Subcutaneous abdominal adipose tissue (tissue), 5 donors: ENCODE results near the gene MAS1L.

Source experiments
- H3K27ac ChIP-seq: one replicate; pipeline ENCODE4 v1.7.0; 2013; ENCODE audit warnings: low read depth, mild to moderate bottlenecking, inconsistent platforms, low read length, moderate library complexity
- H3K27me3 ChIP-seq, 5 donors: one replicate each; pipeline ENCODE4 v1.7.0; 2013; ENCODE audit warnings: low read length in 5 of 5, inconsistent platforms in 1 of 5; ENCODE audit not compliant: control insufficient read depth in 5 of 5, insufficient read depth in 4 of 5
- H3K36me3 ChIP-seq, 5 donors: one replicate each; pipeline ENCODE4 v1.7.0; 2013; ENCODE audit warnings: low read length in 5 of 5; ENCODE audit not compliant: control insufficient read depth in 5 of 5, insufficient read depth in 5 of 5
- H3K4me1 ChIP-seq, 5 donors: one replicate each; pipeline ENCODE4 v1.7.0; 2013; ENCODE audit warnings: low read length in 5 of 5, mild to moderate bottlenecking in 3 of 5, moderate library complexity in 1 of 5; ENCODE audit not compliant: control insufficient read depth in 5 of 5, insufficient read depth in 5 of 5
- H3K4me3 ChIP-seq, 5 donors: one replicate each; pipeline ENCODE4 v1.7.0; 2013; ENCODE audit warnings: low read length in 5 of 5, low read depth in 1 of 5
- H3K9ac ChIP-seq, 5 donors: one replicate each; pipeline ENCODE4 v1.7.0; 2013; ENCODE audit warnings: low read length in 5 of 5, mild to moderate bottlenecking in 4 of 5, moderate library complexity in 3 of 5
- H3K9me3 ChIP-seq, 5 donors: one replicate each; pipeline ENCODE4 v1.7.0; 2013; ENCODE audit warnings: low read length in 5 of 5; ENCODE audit not compliant: control insufficient read depth in 5 of 5
- donor health status: healthy.
- donor health status: healthy.
- donor health status: healthy.
- donor health status: healthy.
- donor health status: healthy.

Gene MAS1L

DNA sequence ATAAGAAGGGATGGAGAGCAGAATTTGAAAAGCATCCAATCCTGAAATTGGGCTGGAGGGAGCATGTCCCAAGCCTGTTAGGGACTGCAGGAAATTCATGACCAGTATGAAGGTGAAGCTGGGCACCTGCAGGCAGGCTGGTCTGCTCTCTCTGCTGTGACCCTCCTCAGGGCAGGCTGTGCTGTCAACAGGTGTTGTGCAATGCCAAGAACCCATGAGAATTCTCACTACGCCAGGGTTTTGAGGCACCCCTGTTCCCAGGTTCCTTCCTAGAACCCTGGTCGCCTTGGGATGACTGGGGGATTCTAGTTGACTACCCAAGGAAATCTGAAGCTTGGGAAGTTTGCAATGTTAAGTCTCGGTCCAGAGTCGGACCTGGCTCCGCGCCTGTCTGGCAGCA is 13.3 kb upstream of the MAS1L start:
- no peak overlapping the region for H3K9ac ChIP-seq
- H3K27ac ChIP-seq, result no peak overlapping the region
- no peaks in the 10 kb centered on the region for H3K36me3 ChIP-seq
- H3K4me3 ChIP-seq, result no peak overlapping the region
- H3K4me1 ChIP-seq, result no peaks in the 10 kb centered on the region
- H3K27me3 ChIP-seq, result peaks cover 0 to 10% (median 4%) of the 10 kb centered on the region in 5 donors
- no peaks in the 10 kb centered on the region for H3K9me3 ChIP-seq

DNA sequence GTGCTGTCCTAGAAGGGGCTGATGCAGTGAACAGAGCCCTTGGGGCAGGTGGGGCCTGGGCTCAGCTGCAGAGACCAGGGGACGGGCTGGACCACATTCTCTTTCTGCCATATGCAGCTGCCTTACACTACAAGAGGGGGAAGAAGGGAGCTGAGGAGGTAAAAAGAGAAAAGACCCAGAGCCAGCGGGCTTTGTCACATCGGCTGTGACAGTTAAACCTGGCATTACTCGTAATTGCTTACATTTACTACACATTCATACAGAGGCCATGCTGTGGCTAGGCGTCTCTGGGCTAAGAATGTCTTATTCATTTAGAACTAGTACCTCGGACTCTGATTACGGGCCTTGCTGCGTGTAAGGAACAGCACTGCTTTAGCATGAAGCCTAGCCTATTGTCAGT is 12.8 kb upstream of the MAS1L start:
- Histone ChIP-seq H3K9ac (no peak overlapping the region), H3K9me3 (no peaks in the 10 kb centered on the region), H3K36me3 (no peaks in the 10 kb centered on the region), H3K4me3 (no peak overlapping the region), H3K27me3 (peaks cover 0 to 10% (median 4%) of the 10 kb centered on the region in 5 donors), H3K27ac (no peak overlapping the region), H3K4me1 (no peaks in the 10 kb centered on the region)

DNA sequence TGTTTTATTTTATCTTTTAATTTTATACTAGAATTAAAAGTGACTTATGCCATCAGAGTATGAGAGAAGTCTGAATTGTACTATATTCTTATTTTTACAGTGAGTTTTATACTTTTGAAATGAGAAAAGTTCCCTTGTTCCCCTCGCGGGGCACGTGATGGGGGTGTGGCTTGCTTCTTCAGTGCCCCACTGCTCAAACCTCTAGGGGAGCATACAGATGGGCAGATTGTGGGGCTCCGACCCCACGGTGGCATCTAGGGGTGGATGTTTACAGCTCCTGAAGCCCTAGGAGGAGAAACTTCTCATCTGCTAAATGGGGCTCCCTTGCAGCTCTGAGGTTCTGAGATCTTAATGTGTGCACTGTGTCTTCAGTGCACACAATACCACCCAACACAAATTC is 11.9 kb upstream of the MAS1L start:
- peaks cover 0 to 10% (median 4%) of the 10 kb centered on the region in 5 donors for H3K27me3 ChIP-seq
- H3K4me1 ChIP-seq, result no peaks in the 10 kb centered on the region
- no peaks in the 10 kb centered on the region for H3K36me3 ChIP-seq
- H3K9me3 ChIP-seq, result no peaks in the 10 kb centered on the region
- no peak overlapping the region for H3K9ac ChIP-seq
- H3K27ac ChIP-seq, result no peak overlapping the region
- H3K4me3 ChIP-seq, result no peak overlapping the region

DNA sequence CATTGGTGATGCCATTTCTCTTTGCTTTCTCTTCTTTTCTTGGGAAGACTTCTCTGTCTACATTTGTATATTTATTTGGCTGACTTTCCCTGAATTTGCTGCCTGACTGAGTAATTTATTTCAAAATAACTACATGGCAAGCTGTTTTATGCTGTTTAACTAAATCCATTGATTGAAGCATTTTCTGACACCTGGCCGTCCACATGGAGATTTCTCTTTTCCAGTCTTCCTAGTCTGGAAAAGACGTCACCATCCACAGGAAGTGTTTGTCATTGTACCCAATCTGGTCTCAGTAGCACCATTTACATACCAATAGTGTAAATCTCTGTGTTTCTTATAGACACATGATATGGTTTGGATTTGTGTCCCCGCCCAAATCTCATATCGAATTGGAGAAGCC is 9.2 kb upstream of the MAS1L start:
- no peaks in the 10 kb centered on the region for H3K36me3 ChIP-seq
- H3K9me3 ChIP-seq, result no peaks in the 10 kb centered on the region
- no peak overlapping the region for H3K4me3 ChIP-seq
- peaks cover 0 to 10% (median 3%) of the 10 kb centered on the region in 5 donors for H3K27me3 ChIP-seq
- H3K9ac ChIP-seq, result no peak overlapping the region
- no peaks in the 10 kb centered on the region for H3K4me1 ChIP-seq
- no peak overlapping the region for H3K27ac ChIP-seq

DNA sequence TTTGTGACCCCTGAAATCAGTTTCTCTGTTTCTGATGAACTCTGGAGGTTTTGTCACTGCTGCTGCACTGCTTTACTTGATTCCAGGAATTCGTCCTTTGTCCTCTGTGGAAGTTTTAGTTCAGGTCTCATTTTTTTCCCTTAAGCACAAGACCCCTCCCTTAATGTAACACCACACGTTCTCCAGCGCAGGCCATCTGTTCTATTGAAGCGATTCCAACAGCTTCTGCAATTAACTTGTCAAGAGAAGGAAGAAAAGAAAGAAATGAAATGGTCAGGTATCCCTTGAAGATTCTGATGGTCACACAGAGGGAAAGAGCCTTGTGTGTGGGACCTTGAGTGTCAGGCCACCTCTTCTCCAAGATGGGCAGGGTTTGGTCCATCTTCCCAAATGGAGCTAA is 7.8 kb upstream of the MAS1L start:
- H3K9ac ChIP-seq, result no peak overlapping the region
- H3K4me3 ChIP-seq, result no peak overlapping the region
- peaks cover 0 to 3% (median 0%) of the 10 kb centered on the region in 5 donors for H3K27me3 ChIP-seq
- no peaks in the 10 kb centered on the region for H3K36me3 ChIP-seq
- no peaks in the 10 kb centered on the region for H3K4me1 ChIP-seq
- no peak overlapping the region for H3K27ac ChIP-seq
- no peaks in the 10 kb centered on the region for H3K9me3 ChIP-seq

DNA sequence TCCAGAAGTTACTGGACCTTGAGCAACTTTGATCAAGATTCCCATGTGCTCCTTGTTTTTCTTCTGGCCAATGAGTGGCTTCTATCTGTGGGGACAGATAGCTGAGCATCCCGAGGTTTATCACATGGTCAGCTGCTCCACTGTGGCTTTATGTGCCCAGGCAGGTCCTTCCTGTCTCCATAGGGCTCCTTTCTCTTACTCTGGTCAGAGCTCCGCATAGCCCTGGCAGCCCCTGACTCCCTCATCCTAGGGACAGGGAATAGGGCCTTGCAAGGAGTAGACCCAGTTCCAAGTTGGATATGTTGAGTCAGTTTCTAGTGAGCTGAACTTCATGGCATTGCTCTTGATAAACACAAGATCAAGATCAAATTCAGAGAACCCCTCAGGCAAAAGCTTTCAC is 6.4 kb upstream of the MAS1L start:
- Histone ChIP-seq H3K9ac (no peak overlapping the region), H3K27me3 (no peaks in the 10 kb centered on the region), H3K9me3 (no peaks in the 10 kb centered on the region), H3K4me3 (no peak overlapping the region), H3K36me3 (no peaks in the 10 kb centered on the region), H3K27ac (no peak overlapping the region), H3K4me1 (no peaks in the 10 kb centered on the region)

DNA sequence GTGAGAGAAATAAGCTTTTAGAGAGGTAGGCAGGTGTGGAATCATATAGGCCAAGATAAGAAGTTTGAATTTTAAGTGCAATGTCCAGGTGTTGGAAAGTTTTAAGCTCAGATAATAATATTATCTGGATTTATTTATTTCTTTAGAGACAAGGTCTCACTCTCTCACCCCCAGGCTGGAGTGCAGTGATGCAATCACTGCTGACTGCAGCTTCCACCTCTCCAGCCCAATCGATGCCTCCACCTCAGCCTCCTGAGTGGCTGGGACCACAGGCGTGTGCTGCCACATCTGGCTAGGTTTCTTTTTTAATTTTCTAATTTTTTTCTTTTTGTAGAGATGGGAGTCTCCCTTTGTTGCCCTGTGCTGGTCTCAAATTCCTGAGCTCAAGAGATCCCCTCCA is 5.5 kb upstream of the MAS1L start:
- Histone ChIP-seq H3K4me1 (no peaks in the 10 kb centered on the region), H3K4me3 (no peak overlapping the region), H3K27me3 (no peaks in the 10 kb centered on the region), H3K9me3 (no peaks in the 10 kb centered on the region), H3K27ac (no peak overlapping the region), H3K9ac (no peak overlapping the region), H3K36me3 (no peaks in the 10 kb centered on the region)

DNA sequence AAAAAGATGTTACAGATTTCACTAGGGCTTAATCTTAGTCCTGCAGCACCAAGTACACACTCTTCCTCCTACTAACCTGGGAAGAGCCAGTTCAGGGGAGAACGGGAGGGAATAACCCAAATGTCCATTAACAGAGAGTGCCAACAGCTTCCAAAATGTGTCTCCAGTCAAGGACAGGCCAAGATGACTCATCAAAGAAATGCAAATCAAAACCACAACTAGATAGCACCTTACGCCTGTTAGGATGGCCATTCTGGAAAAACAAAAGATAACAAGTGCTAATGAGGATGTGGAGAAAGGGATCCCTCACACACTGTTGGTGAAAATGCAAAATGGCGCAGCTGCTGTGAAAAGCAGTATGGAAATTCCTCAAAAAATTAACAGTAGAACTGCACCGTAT is 3.8 kb upstream of the MAS1L start:
- no peak overlapping the region for H3K9ac ChIP-seq
- no peak overlapping the region for H3K4me3 ChIP-seq
- H3K27me3 ChIP-seq, result peaks cover 0 to 2% (median 0%) of the 10 kb centered on the region in 5 donors
- no peaks in the 10 kb centered on the region for H3K36me3 ChIP-seq
- no peak overlapping the region for H3K27ac ChIP-seq
- no peaks in the 10 kb centered on the region for H3K9me3 ChIP-seq
- no peaks in the 10 kb centered on the region for H3K4me1 ChIP-seq

DNA sequence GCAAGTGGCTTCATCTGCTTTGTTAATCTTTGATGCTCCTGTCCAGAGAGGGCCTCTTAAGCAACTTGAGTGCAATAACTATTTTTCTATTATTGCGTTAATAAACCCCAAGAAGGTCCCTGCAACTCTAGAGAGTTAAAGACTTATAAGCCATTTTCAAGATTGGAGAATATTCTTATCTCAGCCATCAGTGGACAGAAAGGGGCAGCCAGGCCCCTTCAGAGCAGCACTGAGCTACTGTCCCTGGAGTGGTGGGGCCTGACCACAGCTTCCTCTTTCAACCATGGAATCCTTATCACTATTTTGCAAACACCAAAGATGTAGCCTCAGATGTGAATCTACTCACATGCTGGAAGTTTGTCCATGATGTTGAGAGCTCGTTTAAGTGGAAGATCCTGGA is 2.8 kb upstream of the MAS1L start:
- peaks cover 0 to 2% (median 0%) of the 10 kb centered on the region in 5 donors for H3K27me3 ChIP-seq
- H3K9ac ChIP-seq, result no peak overlapping the region
- H3K4me3 ChIP-seq, result no peak overlapping the region
- H3K27ac ChIP-seq, result no peak overlapping the region
- no peaks in the 10 kb centered on the region for H3K9me3 ChIP-seq
- H3K4me1 ChIP-seq, result no peaks in the 10 kb centered on the region
- H3K36me3 ChIP-seq, result no peaks in the 10 kb centered on the region

DNA sequence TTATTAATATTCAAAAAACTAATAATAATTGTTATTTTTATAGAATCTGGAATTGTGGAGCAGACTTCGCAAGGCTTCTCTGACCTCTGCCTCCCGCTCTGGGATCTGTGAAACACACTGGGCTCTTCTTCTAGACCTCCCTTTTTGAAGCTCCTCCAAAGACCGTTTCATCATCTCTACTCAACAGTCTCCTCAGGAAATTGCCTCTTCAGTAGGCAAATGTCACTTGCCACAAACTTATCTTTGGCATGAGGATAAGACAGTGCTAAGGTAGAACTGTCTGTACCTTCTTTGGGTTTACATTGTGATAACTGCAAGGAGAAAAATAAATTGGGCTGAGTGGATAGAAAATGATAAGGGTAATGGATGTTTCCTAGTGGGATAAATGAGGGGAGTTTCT is 2.3 kb upstream of the MAS1L start:
- Histone ChIP-seq H3K4me3 (no peak overlapping the region), H3K27ac (no peak overlapping the region), H3K4me1 (no peaks in the 10 kb centered on the region), H3K27me3 (peaks cover 0 to 2% (median 0%) of the 10 kb centered on the region in 5 donors), H3K9me3 (no peaks in the 10 kb centered on the region), H3K9ac (no peak overlapping the region), H3K36me3 (no peaks in the 10 kb centered on the region)

DNA sequence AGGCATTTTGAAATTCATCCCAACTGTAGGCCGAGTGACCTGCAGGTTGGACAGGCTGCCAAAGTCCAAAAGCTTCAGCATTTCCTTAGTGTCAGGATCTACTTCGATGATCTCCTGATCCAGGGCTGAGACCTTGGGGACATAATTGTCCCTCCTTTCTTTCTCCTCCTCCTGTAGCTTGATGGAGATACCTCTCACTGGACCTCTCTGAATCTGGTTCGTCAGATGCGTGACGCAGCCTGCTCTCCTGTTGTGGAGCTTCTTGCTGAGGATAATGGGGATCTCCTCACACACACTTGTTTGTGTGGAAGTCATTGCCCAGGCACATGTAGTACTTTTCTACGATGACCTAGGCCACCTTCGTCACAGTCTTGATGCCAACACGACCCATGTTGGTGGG is 1.5 kb upstream of the MAS1L start:
- peaks cover 0 to 2% (median 0%) of the 10 kb centered on the region in 5 donors for H3K27me3 ChIP-seq
- no peak overlapping the region for H3K9ac ChIP-seq
- no peaks in the 10 kb centered on the region for H3K4me1 ChIP-seq
- no peak overlapping the region for H3K4me3 ChIP-seq
- H3K27ac ChIP-seq, result no peak overlapping the region
- no peaks in the 10 kb centered on the region for H3K9me3 ChIP-seq
- H3K36me3 ChIP-seq, result no peaks in the 10 kb centered on the region
